CD4-positive, alpha-beta T cell treated with Interleukin-15 for 1 hour (primary cell): ENCODE measurements around the gene TPM2.
"Not testable (repeated sequence)": the region's sequence is repeated elsewhere in the genome, so short reads cannot be mapped to it uniquely, and the experiment has no call there.

ENCODE experiments used
- DNase-seq: peaks from one replicate; pipeline ENCODE4 v3.0.0-alpha.2; 2020

The TPM2 gene

DNA sequence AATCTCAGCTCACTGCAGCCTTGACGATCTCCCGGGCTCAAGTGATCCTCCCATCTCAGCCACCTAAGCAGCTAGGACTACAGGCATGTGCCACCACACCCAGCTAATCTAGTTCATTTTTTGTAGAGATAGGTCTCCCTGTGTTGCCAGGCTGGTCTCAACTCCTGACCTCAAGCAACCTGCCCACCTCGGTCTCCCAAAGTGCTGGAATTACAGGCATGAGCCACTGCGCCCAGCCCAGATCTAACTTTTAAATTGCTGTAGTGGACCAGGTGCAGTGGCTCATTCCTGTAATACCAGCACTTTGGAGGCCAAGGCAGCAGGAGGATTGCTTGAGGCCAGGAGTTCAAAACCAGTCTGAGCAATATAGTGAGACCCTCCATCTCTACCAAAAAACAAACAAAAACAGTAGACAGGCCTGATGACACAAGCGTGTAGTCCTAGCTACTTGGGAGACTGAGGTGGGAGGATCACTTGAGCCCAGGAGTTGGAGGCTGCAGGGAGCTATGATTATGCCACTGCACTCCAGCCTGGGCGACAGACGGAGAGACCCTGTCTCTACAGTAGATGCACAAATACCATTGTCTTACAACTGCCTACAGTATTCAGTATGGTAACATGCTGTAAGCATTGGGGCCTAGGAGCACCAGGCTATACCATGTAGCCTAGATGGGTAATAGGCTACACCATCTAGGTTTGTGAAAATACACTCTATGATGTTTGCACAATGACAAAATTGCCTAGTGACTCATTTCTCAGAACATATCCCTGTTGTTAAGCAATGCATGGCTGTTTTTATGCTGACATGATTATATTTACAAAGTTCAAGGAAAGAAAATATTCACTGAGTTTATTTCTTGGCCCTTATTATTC lies 37.5 kb downstream of the TPM2 start:
- DNase-seq: no peak

DNA sequence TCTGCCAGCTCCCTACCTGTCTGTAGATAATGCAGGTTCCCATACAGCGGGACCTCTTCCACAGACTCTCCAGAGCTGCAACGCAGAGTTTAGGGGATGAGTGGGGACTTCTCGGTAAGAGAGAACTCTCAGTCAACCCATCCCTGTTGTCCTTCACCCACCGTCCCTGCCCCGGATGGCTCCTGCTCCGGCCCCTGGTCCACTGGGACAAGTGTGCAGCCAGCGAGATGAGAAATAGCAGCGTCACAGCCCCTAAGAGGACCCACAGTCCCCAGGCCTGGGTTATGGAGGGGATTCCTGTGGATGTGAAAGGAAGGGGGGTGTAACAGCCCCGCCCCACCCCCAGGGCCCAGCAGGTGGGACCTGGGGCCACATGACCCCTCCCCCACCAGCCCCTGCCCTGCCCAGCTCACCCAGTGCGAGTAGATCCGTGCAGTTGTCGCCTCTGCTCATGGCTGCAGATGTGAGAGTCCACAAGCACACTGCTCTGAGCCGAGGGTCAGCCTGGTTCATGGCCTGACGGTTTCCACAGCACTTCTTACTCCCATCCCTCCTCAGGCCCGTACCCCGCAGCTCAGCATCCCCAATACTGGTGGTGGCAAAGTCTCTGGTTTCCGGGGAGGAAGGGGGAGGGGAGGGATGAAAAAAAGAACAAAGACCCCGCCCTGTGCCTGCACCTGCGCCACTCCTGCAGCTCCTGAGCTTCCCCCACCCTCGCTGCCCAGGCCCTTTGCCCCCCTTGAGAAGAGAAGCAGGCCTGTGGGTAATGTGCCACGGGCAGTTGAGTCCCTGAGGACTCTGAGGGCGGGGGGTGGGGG lies 39.2 kb downstream of the TPM2 start, which contains the start of gene SIT1:
TSS of gene SIT1 (minus strand) at position 591 of the 818 bp plus-strand sequence. CDS start at position 513, 78 bp downstream.
- DNase-seq: peak; percentile 28

DNA sequence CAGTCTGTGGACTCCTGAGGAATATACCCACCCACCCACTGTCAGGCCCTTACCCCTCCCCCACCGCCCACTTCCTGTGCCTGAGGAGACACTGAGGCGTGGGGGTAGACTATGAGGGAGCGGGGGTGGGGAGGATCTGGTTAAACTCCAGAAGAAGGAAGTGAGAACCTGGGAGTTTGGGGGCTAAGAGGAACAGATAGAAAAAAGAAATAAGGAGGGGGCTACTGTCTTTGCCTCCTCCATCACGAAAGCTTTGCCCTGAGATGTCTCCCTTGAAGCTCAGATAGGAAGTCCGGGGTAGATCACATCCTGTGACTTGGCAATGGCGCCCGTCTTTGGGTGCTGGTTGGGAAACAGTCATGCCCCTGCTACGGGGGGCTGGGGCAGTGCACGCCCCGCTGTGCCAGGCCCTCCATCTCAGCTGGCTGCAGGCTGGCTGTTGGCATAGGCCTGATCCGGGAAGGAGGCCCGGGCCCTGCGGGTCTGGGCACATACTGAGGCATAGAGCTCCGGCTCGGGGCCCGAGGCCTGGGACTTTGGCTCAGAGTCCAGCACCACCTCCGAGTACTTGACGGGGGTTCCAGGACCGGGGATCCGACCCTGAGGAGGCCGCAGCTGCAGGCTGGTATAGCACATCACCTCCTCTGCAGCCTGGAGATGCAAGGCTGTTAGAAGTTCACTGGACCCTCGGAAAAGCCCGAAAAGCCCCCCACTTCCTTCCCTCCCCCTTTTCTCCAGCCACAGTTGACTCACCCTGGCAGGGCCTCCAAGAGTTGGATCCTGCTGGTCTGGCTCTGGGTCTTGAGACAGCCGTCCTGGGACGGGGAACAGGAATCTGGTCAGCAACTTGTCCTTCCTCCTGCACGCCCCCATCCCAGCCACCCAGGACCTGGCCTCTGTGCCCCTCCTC lies 40.0 kb downstream of the TPM2 start:
- DNase-seq: peak; percentile 21

DNA sequence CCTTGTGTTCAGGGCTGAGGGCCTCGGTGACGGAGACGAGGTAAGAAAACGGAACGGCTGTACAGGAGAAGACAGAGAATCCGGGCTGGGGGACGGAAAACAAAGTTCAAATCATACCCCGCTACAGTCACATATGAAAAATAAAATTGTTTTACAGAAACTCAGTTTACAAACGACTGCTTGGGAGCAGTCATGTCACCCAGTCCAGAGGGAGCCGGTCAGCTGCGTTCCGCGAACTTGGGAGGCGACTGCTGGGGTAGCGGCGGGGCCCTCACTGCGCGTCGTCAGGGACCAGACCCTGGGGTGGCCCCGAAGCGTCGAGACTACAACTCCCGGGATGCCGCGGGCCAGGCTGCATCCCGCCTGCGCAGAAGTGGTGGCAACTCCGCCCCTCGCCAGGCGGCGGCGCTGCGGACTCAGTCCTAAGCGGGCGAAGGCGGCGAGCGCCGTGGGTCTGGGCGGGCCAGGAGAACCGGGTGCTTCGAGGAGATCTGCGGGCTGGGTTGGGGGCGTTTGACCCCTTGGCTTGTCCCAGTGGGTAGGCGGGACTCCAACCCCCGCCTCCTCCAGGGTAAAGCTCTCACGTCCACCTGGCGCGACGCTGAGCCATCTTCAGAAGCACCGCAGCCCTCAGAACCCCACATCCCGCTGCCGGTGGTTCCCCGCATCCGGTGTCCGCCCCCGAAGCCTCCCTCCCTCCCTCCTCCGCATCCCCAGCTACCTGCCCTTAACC lies 43.0 kb downstream of the TPM2 start:
- peak; percentile 91 for DNase-seq

DNA sequence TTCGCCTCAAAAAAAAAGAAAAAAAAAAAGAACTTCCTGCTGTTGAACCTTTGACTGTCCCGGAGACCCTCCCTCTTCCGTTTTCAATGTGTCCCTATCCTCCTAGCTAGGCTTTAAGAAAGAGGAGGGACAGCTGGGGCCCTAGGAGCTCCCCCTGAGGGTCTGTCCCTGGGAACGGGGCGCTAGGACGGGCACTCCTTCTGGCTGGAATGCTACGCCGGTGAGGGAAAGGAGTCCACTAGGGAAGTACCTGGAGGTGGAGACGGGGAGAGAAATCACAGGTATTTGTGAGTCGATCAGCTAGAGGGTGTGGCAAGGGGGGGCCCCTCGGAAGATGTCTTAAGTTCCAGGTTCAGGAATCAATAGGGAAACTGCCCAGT lies 43.6 kb downstream of the TPM2 start:
- DNase-seq: no peak

DNA sequence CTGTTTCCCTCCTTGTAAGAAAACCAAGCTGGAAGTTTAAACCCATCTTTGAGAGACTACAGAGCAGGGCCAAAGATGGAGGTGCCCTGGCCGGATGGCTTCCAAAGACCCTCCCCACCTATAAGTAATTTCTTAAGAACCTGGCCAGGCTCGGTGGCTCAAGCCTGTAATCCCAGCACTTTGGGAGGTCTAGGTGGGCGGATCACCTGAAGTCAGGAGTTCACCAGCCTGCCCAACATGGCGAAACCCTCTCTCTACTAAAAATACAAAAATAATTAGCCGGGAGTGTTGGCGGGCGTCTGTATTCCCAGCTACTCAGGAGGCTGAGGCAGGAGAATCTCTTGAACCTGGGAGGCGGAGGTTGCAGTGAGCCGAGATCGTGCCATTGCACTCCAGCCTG lies 44.0 kb downstream of the TPM2 start:
- not testable (repeated sequence) for DNase-seq

DNA sequence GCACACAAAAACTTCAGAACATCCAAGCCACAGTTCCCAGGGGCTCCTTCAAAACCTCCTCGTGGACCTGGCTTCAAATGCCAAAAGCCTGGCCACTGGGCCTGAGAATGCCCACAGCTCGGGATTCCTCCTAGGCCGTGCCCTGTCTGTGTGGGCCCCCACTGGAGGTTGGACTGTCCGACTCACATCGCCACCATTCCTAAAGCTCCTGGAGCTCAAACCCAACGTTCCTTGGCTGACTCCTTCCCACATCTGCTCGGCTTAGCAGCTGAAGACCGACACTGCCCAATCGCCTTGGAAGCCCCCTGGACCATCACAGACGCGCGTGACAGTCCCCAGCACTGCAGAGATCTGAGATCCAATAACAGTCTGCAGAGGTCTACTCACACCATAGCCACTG lies 46.7 kb downstream of the TPM2 start:
- DNase-seq: no peak

DNA sequence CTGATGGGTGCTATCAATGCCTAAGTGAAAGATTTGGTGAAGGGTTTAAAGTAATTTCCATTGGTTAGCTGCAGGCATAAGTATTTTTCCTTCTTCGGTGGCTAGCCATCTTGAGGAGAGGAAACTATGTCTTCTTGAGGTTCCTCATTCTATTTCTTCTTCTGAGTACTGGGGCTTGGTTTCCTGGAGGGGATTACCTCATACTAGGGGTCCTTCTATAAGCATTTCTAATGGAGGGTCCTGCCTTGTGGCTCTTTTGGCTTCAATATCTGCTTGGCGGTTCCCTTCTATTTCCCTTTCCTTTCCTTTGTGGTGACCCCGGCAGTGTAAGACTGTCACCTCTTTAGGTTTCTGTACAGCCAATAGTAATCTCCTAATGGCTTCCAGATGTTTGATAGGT lies 48.2 kb downstream of the TPM2 start:
- DNase-seq: not testable (repeated sequence)

DNA sequence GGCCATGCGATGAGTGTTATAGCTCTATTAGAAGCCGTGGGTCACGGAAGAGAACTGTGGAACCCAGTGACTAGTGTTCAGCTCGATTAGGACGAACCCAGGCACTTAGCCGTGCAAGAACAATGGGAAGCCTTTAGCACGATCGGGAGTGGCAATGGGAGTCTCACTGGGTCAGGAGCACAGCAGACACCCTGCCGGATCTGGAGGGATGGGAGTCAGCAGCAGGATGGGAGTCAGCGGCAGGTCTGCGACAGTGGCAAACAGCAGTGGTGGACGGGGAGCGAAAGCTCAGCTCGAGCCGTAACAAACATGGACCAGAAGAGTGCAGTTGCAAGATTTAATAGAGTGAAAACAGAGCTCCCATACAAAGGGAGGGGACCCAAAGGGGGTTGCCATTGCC lies 49.3 kb downstream of the TPM2 start:
- DNase-seq: not testable (repeated sequence)

DNA sequence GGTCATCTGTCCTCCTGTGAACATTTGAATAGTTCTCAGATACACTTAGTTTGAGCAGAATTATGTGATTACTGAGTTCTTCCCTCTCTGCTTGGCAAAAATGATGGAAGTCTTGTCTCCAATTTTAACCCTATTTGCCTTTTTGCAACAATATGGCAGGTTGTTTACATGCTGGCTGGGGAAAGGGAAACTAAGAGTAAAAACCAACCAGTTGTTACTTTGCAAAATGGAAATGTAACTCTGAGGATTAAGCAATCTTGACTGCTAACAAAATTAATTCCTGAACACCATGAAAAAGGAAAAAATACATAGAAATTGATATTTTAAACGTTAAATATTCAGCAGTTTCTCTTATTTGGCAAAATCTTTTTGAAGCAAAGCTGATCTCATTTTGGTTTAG lies 50.1 kb downstream of the TPM2 start:
- DNase-seq: no peak

DNA sequence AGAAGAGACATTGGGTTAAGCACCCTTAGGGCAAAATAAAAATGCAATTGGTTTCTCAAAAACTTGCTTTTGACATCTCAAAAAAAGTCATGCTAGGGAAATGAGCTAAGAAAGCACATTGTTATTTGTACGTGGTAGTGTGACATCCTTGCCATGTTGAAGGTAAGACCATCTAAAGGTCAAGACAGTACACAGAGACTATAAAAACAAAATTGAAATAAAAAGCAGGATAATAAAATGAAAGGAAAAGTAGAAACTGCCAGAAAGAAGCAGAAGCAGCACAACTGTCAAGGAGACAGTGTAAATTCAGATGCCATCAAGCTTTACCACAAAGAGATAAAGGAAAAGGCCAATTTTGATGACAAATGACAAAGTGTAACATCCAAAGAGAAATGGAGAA lies 50.5 kb downstream of the TPM2 start:
- DNase-seq: not testable (repeated sequence)

DNA sequence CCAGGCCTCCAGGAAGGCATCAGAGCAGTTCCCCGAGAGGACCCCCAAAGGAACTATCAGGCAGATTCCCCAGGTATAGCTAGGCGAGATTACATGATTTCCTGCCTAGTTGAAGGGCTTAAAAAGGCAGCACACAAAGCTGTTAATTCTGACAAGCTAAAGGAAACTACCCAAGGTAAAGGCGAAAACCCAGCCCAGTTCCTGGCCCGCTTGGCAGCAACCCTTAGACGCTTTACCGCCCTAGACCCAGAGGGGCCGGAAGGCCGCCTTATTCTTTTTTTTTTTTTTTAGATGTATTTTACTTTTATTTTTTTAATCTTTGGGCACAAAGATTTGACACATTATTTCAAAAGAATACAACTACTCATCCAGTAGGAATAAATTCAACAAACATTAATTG lies 51.0 kb downstream of the TPM2 start:
- peak; percentile 52 for DNase-seq

DNA sequence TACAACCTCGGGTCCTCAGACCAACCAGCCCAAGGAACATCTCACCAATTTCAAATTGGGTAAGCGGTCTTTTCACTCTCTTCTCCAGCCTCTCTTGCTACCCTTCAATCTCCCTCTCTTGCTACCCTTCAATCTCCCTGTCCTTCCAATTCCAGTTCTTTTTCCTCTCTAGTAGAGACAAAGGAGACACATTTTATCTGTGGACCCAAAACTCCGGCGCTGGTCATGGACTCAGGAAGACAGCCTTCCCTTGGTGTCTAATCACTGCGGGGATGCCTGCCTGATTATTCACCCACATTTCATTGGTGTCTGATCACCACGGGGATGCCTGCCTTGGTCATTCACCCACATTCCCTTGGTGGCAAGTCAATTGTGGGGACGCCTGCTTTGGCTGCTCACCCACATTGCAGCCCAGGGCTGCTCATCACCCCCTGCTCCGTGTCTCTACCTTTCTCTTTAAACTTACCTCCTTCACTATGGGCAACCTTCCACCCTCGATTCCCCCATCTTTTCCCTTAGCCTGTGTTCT lies 52.2 kb downstream of the TPM2 start:
- DNase-seq: not testable (repeated sequence)

DNA sequence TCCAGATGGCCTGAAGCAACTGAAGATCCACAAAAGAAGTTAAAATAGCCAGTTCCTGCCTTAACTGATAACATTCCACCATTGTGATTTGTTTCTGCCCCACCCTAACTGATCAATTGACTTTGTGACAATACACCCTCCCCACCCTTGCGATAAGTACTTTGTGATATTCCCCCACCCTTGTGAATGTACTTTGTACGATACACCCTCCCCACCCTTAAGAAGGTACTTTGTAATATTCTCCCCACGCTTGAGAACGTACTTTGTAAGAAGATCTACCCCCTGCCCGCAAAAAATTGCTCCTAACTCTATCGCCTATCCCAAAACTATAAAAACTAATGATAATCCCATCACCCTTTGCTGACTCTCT lies 52.9 kb downstream of the TPM2 start:
- not testable (repeated sequence) for DNase-seq

DNA sequence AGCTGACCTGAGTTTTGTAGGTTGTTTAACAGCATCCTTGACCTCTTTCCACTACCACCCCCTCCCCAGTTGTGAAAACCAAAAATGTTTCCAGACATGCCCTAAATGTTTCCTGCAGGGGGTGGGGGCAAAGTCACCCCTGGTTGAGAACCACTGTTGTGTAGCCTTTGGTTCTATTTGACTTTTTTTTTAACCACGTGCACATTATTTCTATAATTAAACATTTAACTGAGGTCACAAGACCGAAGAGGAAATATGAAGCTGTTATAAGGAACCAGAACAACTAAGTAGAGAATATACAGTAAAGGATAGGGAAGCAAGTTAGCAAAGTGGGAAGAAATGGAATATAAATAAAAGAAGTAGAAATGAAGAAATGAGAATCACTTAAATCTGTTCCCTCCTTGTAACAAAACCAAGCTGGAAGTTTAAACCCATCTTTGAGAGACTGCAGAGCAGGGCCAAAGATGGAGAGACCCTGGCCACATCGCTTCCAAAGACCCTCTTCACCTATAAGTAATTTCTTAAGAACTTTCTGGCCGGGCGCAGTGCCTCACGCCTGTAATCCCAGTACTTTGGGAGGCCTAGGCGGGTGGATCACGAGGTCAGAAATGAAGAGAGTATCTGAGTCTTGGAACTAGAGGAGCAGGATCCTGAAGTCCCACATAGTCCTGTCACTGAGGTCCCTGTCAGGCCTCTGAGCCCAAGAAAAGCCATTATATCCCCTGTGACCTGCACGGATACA lies 53.4 kb downstream of the TPM2 start:
- no peak for DNase-seq

DNA sequence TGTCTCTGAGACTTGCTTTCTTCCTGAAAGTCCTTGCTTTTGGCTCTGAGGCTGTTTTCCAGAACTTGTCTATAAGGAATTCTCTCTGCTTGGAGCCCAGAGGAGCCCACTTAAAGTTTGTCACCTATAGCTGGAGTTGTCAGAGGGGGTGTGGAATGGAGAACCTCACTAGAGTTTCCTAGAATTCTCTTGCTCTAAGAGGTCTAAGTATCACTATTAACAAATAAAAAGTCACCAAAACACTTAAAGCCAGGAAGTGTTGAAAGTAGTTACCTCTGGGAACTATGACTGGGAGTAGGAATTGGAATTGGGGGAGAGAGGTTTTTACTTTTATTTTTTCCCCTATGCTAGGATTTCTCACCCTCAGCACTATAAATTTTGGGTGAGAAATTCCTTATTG lies 54.0 kb downstream of the TPM2 start:
- no peak for DNase-seq
